Femur (tissue), 1 donor: ENCODE results near the gene SKA2.
"Not testable (repeated sequence)": the region's sequence is repeated elsewhere in the genome, so short reads cannot be mapped to it uniquely, and the experiment has no call there.

Experiments
- DNase-seq: peaks from one replicate; pipeline ENCODE4 v3.0.0-alpha.2; 2017

The SKA2 gene

DNA sequence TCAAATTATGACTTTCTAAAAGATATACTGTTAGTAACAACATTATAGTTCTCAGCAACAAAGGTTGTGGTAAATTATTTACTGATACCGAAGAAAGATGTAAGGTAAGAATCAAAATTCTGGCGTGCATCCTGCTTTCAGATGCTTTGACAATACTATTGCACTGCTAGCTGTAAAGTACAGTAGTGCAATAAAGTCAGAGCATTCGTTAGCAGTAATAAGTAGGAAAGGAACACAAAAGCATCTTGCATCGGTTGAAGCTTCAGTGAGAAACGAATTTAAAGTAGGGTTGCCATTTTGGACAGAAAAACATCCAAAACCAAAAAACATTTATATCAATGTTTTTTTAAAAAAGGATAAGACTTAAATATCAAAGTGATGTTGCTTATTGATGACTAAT is 4.0 kb downstream of the SKA2 start:
- DNase-seq: no peak

DNA sequence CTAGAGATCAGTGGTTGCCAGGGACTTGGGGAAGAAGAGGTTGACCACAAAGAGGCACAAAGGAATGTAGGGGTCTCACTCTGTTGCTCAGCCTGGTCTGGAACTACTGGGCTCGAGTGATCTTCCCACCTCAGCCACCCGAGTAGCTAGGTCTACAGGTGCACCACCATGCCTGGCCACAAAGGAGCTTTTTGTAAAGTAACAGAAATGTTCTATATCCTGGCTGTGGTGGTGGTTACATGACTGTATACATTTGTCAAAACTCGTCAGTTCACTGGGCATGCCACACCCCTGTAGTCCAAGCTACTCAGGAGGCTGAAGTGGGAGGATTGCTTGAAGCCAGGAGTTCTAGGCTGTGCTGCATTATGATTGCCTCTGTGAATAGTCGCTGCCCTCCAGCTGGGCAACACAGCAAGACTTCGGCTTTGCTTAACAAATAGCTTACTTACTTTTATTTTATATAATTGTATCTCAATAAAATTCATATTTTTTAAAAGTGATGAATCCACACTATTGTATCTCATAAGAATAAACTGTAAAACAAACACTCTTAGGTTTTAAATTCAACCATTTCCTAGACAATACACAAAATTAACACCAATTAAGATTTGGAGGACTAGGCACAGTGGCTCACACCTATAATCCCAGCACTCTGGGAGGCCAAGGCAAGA is 5.0 kb downstream of the SKA2 start:
- DNase-seq: no peak

DNA sequence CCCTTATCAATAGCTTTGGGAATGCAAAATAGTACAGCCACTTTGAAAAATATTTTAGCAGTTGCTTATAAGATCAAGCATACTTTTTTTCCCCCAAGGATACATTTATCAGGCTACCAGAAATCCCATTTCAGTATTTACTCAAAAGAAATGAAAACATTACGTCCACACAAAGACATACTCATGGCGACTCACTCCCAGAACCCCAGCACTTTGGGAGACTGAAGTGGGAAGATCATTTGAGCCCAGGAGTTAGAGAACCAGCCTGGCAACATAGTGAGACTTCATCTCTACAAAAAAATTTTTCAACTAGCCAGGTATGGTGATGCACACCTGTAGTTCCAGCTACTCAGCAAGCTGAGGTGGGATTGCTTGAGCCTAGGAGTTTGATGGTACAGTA is 5.9 kb downstream of the SKA2 start:
- no peak for DNase-seq

- DNase-seq: no peak
These were observed 9.4 kb downstream of the SKA2 start for GRCh38 chr17:59145571-59146096.

GRCh38 chr17:59141860-59142259 is 13.1 kb downstream of the SKA2 start:
- no peak for DNase-seq

- no peak for DNase-seq
These were observed 15.0 kb downstream of the SKA2 start for GRCh38 chr17:59139939-59140338.

- not testable (repeated sequence) for DNase-seq
These were observed 16.6 kb downstream of the SKA2 start for GRCh38 chr17:59138339-59138738.

GRCh38 chr17:59131131-59131530 is 23.9 kb downstream of the SKA2 start:
- no peak for DNase-seq

DNA sequence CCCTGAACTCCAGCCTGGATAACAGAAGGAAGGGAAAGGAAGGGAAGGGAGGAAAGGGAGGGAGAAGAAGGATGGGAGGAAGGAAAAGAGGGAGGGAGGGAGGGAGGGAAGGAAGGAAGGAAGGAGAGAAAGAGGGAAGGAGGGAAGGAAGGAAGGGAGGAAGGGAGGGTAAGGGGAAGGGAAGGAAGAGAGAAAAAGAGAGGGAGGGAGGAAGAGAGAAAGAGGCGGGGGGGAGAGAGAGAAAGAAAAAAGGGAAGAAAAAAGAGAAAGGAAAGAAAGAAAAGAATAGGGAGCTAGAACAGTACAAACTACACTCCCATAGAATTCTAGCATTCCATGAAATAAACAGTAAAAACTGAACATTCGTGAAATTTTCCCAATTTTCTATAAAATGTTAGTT is 25.2 kb downstream of the SKA2 start:
- DNase-seq: no peak

DNA sequence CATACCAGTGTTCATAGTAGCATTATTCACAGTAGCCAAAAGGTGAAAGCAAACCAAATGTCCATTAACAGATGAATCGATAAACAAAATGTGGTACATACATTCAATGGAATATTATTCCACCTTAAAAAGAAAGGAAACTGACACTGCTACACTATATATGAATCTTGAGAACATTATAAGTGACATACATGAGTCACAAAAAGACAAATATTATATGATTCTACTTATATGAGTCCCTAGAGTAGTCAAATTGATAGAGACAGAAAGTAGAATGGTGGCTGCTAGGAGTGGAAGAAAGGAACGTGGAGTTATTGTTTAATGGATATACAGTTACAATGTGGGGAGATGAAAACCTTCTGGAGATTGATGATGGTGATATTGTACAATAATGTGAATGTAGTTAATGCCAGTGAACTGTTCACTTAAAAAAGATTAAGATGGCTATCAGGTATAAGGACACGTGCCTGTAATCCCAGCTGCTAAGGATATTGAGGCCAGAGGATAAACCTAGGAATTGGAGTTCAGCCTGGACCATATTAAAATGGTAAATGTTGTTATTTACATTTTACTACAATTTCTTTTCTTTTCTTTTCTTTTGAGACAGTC is 28.1 kb downstream of the SKA2 start:
- DNase-seq: no peak

- no peak for DNase-seq
These were observed 30.3 kb downstream of the SKA2 start for GRCh38 chr17:59124665-59125064.

DNA sequence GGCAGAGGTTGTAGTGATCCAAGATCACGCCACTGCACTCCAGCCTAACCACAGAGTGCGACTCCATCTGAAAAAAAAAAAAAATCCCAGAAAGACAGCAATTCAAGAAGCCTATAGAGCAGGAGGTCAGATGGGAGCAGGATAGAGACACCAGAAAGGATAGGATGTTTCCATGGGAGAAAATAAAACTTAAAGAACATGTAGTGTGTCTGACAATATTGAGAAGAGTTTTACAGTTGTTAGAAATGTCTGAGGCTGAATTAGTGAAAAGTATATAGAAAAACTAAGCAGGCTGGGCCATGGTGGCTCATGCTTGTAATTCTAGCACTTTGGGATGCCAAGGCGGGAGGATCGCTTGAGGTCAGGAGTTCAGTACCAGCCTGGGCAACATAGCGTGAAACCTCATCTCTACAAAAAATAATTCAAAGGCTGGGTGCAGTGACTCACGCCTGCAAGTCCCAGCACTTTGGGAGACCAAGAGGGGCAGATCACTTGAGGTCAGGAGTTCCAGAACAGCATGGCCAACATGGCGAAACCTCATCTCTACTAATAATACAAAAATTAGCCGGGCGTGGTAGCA is 33.0 kb downstream of the SKA2 start:
- DNase-seq: no peak

GRCh38 chr17:59115474-59115873 is 39.5 kb downstream of the SKA2 start:
- DNase-seq: no peak

- DNase-seq: no peak
These were observed 43.4 kb downstream of the SKA2 start for GRCh38 chr17:59111539-59111938.

DNA sequence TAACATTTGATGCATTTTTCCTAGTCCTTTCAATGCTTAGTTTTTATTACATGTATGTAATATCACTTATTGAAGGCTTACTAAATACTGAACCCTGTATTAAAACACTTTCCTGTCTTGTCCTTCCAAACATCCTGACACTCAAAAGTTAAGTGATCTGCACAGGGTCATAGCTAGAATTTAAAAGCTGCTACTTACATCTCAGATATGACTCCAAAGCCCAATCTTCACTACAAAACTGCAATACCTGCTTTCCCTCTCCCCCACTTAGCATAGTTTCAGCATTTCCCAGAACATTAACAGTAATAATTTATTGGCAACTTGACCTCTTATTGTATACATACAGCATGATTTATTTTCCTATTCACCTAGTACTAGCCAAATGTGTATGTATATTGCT is 44.0 kb downstream of the SKA2 start:
- no peak for DNase-seq

DNA sequence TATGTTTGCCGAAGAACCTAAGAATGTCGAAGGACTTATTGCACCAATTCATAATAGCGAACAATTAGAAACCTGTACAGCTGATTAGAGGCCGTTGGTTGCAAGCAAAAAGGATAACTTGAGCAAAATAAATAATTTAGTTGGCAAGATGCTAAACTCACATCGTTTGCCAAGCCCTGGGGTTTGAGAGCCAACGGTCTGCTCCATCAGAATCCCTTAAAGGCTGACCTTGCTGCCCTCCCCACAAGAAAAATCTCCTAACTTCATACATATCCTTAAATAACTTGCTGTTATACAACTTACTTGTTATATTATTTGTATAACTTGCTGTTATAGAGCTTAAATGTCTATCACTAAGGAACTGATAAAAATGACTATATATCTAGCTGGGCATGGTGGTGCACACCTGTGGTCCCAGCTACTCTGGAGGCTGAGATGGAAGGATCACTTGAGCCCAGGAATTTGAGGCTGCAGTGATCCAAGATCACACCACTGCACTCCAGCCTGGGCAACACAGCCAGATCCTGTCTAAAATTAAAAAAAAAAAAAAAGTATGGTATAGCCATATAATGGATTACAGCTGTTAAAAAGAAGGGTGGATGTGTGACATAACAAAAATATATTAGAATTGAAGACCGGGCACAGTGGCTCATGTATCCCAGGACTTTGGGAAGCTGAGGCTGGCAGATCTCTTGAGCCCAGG is 46.4 kb downstream of the SKA2 start:
- DNase-seq: no peak

DNA sequence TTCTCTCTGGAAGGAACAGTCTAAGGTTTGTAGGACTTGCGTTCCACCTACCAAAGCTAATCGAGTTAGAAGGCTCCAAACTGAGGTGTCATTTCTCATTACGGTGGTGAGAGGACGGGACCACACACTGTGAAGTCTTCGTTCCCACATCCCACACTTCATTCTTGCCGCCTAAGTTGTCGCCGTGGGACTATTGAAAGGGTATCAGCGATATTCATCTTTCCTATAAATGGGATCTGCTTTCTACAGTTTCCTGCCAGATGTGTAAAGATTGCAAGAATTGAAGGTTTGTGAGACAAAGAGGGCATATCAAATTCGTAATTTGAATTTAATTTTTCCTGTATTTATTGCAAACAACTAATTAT is 47.7 kb downstream of the SKA2 start:
- DNase-seq: no peak

GRCh38 chr17:59106463-59107305 is 48.3 kb downstream of the SKA2 start, which contains the start of gene TRIM37:
TRIM37 (minus strand) TSS chr17:59106880; CDS start chr17:59106461, 419 bp downstream.
- peak; percentile 99 for DNase-seq

DNA sequence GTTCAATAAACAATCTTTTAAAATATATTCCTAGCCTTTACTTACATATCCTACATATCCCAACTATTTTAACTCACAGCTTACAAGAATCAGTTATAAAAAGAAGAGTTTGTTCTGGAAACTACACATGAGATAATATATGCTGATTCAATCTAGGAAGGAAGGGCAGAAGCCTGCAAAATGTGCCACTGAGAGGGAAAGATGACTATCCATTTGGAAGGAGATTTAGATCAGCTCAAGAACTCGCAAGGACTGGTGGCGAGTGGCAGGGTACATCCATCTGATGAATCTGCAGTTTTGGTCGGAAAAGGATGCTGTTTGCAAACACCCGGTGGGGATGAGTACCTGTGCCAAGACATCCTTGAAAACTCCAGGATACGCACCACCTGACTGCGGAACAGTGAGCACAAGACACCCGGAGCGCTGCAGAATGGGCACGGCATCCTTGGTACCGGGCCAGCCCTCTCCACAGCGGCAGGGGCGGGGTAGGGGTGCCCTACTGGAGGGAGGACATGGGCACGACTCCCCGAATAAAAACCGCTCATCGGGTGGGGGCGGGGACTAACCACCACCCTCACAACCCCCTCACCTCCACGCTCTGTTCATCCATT is 49.0 kb downstream of the SKA2 start:
- peak; percentile 75 for DNase-seq

DNA sequence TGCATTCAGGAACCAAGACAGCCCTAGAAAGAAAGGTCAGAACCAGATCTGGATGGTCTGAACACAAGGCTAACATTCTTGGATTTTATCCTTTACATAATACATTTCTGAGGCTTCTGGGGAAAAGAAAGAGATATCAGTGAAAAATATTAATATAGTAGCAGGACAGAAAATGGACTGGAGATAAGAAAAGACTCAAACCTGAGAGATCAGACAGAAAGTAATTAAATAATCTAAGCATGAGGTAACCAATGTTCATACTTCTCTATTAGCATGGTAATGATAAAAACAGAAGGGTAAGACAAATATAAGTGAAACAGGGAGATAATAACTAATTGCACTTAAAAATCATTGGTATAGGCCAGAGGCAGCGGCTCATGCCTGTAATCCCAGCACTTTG is 53.8 kb downstream of the SKA2 start:
- DNase-seq: no peak

- no peak for DNase-seq
These were observed 57.1 kb downstream of the SKA2 start for GRCh38 chr17:59097876-59098275.

- no peak for DNase-seq
These were observed 60.0 kb downstream of the SKA2 start for GRCh38 chr17:59094861-59095530.
